ENCODE measurements around the gene LGALS3. TPM values are rescaled to one million over a fixed set of nuclear protein-coding genes. Genes with fewer than 3 reads are reported as not detected.

Gene LGALS3
- polyA plus RNA-seq, 1 donor (not counting 4 experiments of a cell fraction or from before 2014, with no cell fraction given), result 193 TPM

- DNase-seq (ENCODE audit: low read depth, low spot score) (no peak), FAIRE-seq (peak; percentile 82)
- Histone ChIP-seq H3K4me3 (ENCODE audit: control insufficient read depth in 2 of 3, extremely low read depth in 1 of 3, insufficient read depth in 2 of 3, low read depth in 1 of 3, low read length in 3 of 3) (peak overlapping the region in 2 of 3 experiments; percentile 46 to 47), H3K79me2 (ENCODE audit: control insufficient read depth, insufficient read depth, low read length) (no peaks in the 10 kb centered on the region), H3K27me3 (ENCODE audit: control insufficient read depth, extremely low read depth, insufficient read depth, low read length) (no peaks in the 10 kb centered on the region), H3K9ac (ENCODE audit: control insufficient read depth, extremely low read depth, insufficient read depth, low read length) (peak overlapping the region; percentile 88), H3K4me2 (ENCODE audit: control insufficient read depth, extremely low read depth, insufficient read depth, low read depth, low read length) (peak overlapping the region; percentile 84), H3K9me3 (ENCODE audit: control insufficient read depth, low read depth, low read length) (peaks cover 5% of the 10 kb centered on the region), H2AFZ (ENCODE audit: control insufficient read depth, low read length) (peak overlapping the region; percentile 25), H3K4me1 (ENCODE audit: control insufficient read depth, extremely low read depth, insufficient read depth, low read length) (peaks cover 40% of the 10 kb centered on the region), H3K27ac (ENCODE audit: control insufficient read depth, insufficient read depth, low read length) (peak overlapping the region; percentile 98), H3K9me1 (ENCODE audit: control insufficient read depth, extremely low read depth, insufficient read depth, low read length) (no peaks in the 10 kb centered on the region), H3K36me3 (ENCODE audit: control insufficient read depth in 2 of 2, extremely low read depth in 1 of 2, insufficient read depth in 2 of 2, low read length in 2 of 2) (no peaks in the 10 kb centered on the region), H4K20me1 (ENCODE audit: control insufficient read depth, extremely low read depth, insufficient read depth, low read length) (no peaks in the 10 kb centered on the region)
- TF ChIP-seq CTCF (optimal IDR thresholded peaks at IDR 0.05 in 1 of 3, IDR thresholded peaks at IDR 0.05 in 1 of 3, conservative IDR thresholded peaks at IDR 0.05 in 1 of 3; ENCODE audit: extremely low read depth in 1 of 3, insufficient read depth in 2 of 3, low read length in 3 of 3) (no peak), EZH2 (IDR thresholded peaks at IDR 0.05; ENCODE audit: low read length) (no peak)
- dilution Hi-C loops (cut with MboI; ENCODE audit: extremely low pct_ligation_motif_present, low sequenced_read_pairs), result no loop called here
Observed at GRCh38 chr14:55102141-55102621, 26.9 kb upstream of the LGALS3 start.

- peak; percentile 84 for FAIRE-seq
- peak overlapping the region; percentile 39 for H2AFZ ChIP-seq (ENCODE audit: control insufficient read depth, low read length)
Observed at GRCh38 chr14:55103005-55103640, 25.9 kb upstream of the LGALS3 start.

More at GRCh38 chr14:55103005-55103640, 25.9 kb upstream of the LGALS3 start:
- Histone ChIP-seq H3K27me3 (ENCODE audit: control insufficient read depth, extremely low read depth, insufficient read depth, low read length) (no peaks in the 10 kb centered on the region), H3K9me3 (ENCODE audit: control insufficient read depth, low read depth, low read length) (peaks cover 5% of the 10 kb centered on the region), H3K4me3 (ENCODE audit: control insufficient read depth in 2 of 3, extremely low read depth in 1 of 3, insufficient read depth in 2 of 3, low read depth in 1 of 3, low read length in 3 of 3) (peak overlapping the region; percentile 26 to 47 (median 46)), H3K9me1 (ENCODE audit: control insufficient read depth, extremely low read depth, insufficient read depth, low read length) (no peaks in the 10 kb centered on the region), H3K4me2 (ENCODE audit: control insufficient read depth, extremely low read depth, insufficient read depth, low read depth, low read length) (peak overlapping the region; percentile 84), H3K79me2 (ENCODE audit: control insufficient read depth, insufficient read depth, low read length) (no peaks in the 10 kb centered on the region), H3K9ac (ENCODE audit: control insufficient read depth, extremely low read depth, insufficient read depth, low read length) (peak overlapping the region; percentile 88), H3K4me1 (ENCODE audit: control insufficient read depth, extremely low read depth, insufficient read depth, low read length) (peaks cover 42% of the 10 kb centered on the region), H3K36me3 (ENCODE audit: control insufficient read depth in 2 of 2, extremely low read depth in 1 of 2, insufficient read depth in 2 of 2, low read length in 2 of 2) (no peaks in the 10 kb centered on the region), H3K27ac (ENCODE audit: control insufficient read depth, insufficient read depth, low read length) (peak overlapping the region; percentile 98), H4K20me1 (ENCODE audit: control insufficient read depth, extremely low read depth, insufficient read depth, low read length) (no peaks in the 10 kb centered on the region)
- peak; percentile 81 for DNase-seq (ENCODE audit: low read depth, low spot score)
- TF ChIP-seq CTCF (optimal IDR thresholded peaks at IDR 0.05 in 1 of 3, IDR thresholded peaks at IDR 0.05 in 1 of 3, conservative IDR thresholded peaks at IDR 0.05 in 1 of 3; ENCODE audit: extremely low read depth in 1 of 3, insufficient read depth in 2 of 3, low read length in 3 of 3), result peak in 1 of 3 experiments; percentile 5
- TF ChIP-seq EZH2 (IDR thresholded peaks at IDR 0.05; ENCODE audit: low read length), result no peak
- dilution Hi-C loops (cut with MboI; ENCODE audit: extremely low pct_ligation_motif_present, low sequenced_read_pairs), result no loop called here

Measured in keratinocyte (primary cell).